Measurements from ENCODE around the gene GALNT9. TPM values are rescaled to one million over a fixed set of nuclear protein-coding genes. Genes with fewer than 3 reads are reported as not detected.
"Not testable (repeated sequence)": the region's sequence is repeated elsewhere in the genome, so short reads cannot be mapped to it uniquely, and the experiment has no call there.

Gene GALNT9
- not detected in 2 replicates for total RNA-seq (2014; rRNA removed; shearing (Covaris generic))
- polyA plus RNA-seq (2014; cell fraction: nucleus; rRNA removed), result 0.04 TPM in 1 of 2 replicates, not detected in the other

DNA sequence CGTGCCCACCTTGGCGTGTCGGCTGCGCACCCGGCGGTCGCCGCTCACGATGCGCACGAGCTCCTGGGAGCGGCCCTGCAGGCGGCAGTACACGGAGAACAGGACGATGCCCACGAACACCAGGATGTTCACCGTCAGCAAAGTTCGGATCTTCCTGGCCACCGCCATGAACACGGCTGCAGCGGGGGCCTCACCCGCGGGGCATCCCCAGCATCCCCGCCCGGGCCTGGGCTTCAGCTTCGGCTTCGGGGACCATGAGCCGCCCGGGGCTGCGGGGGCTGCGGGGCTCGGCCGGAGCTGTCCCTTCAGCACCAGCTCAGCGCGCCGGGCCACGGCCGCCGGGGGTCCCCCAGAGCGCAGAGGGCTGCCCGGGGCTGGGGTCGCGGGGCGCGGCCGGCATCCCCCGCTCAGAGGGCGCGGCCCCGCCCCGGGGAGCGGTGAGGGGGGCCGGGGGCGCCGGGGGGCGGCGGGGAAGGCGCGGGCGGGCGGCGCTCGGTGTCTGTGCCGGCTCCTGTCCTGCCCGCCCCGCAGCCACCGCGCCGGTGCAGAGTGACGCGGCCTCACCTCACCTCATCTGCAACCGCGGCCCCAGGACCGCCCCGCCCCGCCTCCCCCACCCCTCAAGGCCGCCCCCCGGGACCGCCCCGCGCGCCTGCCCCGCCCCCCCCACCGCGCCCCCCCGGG lies at the start of gene GALNT9:
GALNT9 (minus strand) TSS at position 554 of the 684 bp plus-strand sequence; CDS start at position 168, 386 bp downstream.
- no peak for DNase-seq (ENCODE audit: extremely low read depth, low read depth)

DNA sequence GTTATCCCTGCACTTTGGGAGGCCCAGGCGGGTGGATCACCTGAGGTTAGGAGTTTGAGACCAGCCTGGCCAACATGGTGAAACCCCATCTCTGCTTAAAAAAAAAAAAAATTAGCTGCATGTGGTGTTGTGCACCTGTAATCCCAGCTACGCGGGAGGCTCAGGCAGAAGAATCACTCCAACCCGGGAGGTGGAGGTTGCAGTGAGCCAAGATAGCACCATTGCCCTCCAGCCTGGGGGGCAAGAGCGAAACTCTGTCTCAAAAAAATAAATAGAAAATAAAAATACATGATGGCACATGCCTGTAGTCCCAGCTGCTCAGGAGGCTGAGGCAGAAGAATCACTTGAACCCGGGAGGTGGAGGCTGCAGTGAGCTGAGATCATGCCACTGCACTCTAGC lies 49.7 kb upstream of the GALNT9 start:
- DNase-seq (ENCODE audit: extremely low read depth, low read depth), result not testable (repeated sequence)

DNA sequence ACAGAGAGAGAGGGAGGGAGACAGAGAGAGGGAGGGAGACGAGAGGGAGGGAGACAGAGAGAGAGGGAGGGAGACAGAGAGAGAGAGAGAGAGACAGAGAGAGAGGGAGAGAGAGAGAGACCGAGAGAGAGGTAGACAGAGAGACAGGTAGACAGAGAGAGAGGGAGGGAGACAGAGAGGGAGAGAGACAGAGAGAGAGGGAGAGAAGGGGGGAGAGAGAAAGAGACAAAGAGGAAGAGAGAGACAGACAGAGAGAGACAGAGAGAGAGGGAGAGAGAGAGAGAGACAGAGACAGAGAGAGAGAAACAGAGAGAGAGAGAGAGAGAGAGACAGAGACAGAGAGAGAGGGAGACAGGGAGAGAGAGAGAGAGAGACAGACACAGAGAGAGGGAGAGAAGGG lies 47.8 kb upstream of the GALNT9 start:
- no peak for DNase-seq (ENCODE audit: extremely low read depth, low read depth)

DNA sequence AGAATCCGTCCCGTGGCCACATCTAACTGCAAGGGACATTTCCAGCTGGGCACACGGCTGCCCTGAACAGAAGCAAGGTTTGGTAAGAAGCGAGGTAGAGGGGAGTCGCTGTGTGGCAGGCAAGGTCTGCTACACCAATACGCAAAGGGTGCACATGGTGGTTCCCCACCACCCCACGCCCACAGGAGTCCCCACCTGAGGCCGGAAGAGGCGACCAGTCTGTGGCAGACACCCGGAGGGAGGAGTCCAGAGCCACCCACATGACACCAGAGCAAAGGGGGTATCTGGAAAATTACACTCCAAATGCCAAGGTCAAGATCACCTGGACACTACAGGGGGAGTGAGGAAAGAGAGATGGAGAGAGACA lies 47.1 kb upstream of the GALNT9 start:
- no peak for DNase-seq (ENCODE audit: extremely low read depth, low read depth)

DNA sequence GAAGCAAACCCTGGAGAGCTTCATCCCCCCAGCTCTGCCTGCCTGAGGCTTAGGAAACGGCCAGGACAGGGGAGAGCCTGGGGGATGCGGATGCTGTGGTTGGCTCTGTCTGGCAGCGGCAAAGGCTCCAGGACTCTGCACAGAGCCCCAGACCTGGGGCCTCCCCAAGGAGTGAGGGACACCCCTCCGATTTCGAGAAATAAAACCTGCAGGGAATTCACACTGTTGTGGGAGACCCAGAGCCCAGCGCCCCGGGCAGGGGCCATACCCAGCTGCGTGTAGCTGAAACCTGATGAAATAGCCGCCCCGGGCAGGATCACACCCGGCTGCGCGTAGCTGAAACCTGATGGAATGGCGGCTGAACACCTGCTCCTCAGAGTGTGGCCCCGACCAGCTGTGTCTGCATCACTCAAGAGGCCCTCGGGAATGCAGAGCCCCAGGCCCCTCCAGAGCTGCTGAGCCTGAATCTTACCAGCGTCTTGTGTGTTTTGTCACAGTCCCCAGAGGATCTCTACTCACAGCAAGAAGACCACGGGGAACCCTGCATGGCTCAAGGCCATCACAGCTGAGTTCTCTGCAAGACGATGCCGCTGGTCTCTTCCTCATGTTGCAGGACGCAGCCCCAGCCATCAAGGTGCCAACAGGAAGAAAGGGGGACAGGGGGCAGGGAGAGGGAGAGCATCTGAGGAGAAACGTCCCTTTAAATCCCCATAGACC lies 46.5 kb upstream of the GALNT9 start:
- DNase-seq (ENCODE audit: extremely low read depth, low read depth), result no peak

DNA sequence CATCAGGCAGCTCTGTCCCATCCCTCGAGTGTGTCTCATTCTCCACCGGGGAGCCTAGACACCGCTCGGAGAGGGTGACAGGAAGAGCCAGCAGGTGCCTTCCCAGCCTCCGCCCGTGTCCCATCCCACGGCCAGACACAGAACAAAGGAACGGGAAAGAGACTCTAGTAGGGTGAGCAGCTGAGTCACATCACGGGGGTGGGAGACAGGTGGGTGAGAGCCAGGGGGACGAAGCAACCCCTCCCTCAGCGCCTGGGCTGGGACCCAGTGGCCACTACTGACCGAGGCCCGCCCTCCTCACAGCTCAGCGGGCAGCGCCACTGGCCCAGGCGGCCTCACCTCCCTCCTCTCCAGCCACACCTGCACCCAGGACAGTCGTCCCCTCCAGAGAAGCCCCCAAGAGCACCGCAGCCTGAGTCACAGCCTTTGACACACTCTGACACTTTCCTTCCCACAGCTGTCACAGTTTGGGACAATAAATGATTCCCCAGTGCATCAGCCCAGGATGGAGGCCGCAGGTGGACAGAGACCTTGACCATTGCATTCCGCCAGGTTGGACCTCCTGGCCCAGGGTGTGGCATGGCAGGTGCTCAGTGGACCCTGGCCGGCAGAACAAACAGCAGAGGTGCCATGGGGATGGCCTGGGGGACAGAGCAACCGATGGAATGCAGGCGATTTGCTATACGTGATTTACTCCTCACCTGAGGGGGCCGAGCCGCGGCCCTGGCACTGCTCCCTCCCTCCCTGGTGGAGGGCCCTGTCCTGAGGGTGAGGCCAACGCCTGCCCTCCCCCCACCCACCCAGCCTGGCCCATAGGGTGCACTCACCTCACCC lies 45.4 kb upstream of the GALNT9 start:
- no peak for DNase-seq (ENCODE audit: extremely low read depth, low read depth)

DNA sequence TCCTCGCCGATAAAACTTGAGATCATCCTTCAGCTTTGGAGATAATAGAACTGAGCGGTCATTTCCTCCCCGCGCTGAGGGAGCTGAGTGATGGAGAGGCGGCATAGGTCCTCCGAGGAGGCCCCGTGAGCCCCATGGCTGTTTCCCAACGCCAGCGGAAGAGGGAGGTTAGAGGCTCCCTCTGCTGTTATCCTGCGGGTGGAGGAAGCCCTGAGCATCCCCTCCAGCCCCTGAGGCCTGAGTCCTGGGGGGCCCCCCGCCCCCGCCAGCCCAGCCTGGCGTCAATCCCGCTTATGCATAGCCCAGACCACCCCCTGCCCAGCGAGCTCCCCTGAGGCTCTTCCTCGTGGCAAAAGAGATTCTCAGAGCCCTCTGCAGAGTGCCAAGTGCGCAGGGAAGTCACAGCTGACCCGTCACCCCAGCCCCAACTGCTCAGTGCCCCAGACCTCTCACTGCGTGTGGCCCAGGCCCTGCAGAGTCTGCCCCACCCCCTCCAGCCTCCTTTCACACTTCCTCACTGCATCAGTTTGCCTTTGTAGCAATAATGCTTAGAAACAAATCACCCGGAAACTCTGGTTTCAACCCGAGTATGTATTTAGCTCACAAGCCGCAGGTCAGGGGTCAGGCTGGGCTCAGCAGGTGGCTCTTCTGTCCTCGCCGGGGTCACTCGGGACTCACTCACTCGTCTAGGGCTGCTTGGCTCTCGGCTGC lies 44.7 kb upstream of the GALNT9 start:
- no peak for DNase-seq (ENCODE audit: extremely low read depth, low read depth)

DNA sequence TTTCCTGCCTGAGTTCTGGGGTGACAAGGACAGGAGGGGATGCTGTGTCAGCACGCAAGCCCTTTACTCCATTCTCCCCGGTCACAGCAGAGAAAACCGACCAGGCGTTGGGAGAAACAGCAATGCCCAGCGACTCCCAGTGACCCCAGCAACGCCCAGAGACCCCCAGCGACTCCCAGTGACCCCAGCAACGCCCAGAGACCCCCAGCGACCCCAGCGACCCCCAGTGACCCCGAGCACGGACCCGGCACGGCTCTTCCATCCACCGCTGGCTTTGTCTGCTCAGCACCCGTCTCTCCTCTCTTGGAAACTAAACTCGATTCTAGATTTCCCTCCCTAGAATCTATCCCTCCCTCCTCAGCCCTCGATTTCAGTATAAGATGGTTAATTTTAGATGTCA lies 38.5 kb upstream of the GALNT9 start:
- DNase-seq (ENCODE audit: extremely low read depth, low read depth), result no peak

DNA sequence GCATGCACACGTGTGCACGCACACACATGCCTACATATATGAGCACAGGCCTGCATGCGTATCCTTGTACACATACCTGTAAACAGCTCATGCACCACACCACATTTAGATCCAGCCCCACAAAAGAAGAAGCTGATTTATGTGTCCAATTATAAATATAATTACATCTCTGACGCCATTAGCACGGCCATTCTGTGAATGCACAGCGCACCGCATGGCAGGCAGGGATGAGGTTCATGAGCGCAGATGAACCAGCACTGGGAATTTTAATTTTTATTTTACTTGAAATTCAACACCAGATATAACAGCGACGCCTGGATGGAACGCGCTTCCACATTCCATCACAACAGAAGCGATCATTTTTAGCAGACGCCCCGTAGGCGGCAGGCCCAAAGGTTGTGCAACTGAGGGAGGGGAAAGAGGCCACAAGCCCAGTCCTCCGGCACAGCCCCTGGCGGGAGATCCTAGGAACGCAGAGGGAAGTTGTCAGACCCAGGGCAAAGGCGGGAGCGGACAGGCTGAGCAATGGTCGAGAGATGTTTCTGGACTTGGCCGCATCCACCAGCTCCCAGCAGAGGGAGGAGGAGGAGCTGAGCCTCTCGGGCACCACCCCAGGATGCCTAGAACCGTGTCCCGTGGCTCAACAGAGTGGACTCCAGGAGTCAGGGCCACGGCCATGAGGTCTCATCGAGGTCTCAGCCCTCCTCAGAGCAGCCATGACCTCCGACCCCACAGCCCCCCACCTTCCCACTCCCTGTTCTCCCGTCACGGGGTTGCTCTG lies 37.9 kb upstream of the GALNT9 start:
- no peak for DNase-seq (ENCODE audit: extremely low read depth, low read depth)

DNA sequence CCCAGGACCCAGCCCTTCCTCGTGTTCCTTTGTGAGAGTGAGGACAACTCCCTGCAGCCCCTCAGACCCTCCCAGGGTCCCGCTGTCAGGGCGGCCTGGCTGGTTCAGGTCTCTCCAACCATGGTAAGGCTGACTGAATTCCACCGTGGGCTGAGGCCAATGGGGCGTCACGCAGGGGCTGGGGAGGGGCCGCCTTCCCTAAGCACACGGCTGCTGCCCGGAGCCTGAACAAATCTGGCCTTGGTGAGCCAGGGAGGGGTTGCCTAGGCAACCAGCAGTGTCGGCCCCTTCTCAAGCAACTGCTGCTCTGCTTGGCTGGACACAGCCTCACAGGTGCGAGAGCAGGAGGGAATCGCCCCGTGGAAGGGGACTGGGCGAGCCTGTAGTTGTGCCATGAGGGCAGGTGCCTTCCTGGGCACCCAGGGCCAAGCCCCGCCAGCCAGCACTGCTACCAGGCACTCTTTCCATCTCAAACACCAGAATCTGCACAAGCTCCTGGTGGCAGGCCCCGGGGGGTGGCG lies 37.0 kb upstream of the GALNT9 start:
- DNase-seq (ENCODE audit: extremely low read depth, low read depth), result no peak

DNA sequence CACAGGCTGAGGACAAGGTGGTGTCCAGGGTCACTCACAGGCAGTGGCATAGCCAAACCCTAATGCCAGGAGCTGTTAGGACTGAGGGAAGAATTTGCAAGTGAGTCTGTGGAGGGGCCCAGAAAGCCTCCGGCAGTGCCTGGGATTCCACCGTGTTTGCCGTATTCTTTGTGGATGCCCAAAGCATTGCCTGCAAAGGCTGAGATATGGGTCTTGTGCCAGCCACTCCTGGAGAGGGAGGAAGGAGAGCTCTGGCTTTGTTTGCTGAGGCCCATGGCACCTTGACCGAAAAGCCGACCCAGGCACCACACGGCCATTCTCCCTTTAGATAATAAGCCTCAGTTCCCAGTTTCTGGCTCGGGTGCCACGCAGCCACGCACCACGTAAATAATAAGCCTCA lies 35.8 kb upstream of the GALNT9 start:
- no peak for DNase-seq (ENCODE audit: extremely low read depth, low read depth)

DNA sequence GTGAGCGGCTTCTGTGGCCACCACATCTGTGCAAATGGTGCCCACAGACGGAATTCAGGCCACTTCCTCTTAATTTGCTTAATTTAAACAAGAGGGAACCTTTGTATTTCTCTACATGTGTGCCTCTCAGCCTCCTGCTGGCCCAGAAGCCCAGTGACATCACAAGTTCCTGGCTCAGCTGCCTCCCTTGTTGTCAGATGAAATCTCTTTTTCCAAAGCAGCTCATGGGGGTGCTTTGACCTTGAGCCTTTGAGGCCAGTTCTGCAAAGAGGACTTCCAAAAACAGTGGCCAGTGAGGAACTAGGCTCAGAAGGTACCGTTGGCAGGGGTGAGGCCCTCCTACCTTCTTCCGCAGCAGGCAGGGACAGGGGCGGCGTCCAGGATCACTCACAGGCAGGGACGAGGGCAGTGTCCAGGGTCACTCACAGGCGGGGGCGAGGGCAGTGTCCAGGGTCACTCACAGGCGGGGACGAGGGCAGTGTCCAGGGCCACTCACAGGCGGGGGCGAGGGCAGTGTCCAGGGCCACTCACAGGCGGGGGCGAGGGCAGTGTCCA lies 35.0 kb upstream of the GALNT9 start:
- no peak for DNase-seq (ENCODE audit: extremely low read depth, low read depth)

DNA sequence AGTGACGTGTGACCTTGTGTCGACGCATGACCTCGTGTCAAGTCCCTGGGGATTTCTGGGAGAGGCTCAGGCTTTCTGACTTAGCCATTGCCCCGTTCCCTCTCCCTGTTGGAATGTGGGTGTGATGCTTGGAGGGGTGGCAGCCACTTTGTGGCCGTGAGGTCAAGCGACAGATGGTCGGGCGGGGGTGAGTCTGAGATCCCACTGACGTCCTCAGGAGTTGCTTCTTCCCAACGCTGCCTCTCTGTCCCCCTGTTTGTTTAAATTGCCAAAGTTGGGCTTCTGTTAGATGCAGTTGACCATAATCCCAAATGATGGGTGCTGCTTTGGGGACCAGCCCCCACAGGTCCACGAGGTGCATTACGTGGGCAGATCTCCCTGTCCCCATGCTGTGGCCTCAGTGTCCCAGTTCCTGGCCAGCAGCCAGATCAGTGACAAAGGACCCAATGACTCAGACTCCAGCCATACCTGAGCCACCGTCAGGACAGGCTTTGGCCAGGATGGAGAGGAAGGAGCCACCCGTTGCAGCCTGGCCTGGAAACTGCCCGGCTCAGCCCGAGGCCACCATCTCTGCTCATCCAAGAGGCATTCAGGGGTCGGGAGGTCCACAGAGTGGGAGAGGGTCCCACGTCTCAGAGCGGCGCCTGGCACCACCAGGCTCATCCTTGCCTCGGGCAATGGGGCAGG lies 34.4 kb upstream of the GALNT9 start:
- DNase-seq (ENCODE audit: extremely low read depth, low read depth), result no peak

DNA sequence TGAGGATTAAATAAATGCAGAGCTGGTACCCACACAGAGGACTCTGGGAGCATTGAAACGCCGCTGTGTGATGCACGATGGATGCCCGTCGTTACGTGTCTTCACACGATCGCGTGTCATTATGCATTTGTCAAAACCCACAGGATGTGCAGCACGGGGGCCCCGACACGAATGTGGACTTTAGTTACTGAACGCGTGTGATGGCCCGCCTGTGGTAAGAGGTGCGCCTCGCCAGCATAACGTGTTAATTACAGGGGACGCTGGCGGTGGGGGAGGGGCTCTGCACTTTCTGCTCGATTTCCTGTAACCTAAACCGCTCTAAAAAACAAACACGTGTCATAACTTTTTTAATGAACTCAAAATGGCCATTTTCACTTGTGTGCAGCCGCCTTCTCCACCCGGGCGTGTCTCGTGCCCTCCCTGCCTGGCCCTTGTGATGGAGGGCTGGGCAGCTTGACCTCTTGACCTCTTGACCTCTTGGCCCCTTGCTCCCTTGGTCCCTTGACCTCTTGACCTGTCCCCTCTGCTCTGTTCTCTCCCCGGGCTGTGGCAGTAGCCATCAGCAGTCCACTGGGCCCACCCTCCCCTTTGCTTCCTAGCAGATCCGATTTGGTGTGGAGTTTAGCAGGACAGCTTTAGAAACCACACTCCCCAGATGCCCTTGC lies 33.7 kb upstream of the GALNT9 start:
- DNase-seq (ENCODE audit: extremely low read depth, low read depth), result no peak

DNA sequence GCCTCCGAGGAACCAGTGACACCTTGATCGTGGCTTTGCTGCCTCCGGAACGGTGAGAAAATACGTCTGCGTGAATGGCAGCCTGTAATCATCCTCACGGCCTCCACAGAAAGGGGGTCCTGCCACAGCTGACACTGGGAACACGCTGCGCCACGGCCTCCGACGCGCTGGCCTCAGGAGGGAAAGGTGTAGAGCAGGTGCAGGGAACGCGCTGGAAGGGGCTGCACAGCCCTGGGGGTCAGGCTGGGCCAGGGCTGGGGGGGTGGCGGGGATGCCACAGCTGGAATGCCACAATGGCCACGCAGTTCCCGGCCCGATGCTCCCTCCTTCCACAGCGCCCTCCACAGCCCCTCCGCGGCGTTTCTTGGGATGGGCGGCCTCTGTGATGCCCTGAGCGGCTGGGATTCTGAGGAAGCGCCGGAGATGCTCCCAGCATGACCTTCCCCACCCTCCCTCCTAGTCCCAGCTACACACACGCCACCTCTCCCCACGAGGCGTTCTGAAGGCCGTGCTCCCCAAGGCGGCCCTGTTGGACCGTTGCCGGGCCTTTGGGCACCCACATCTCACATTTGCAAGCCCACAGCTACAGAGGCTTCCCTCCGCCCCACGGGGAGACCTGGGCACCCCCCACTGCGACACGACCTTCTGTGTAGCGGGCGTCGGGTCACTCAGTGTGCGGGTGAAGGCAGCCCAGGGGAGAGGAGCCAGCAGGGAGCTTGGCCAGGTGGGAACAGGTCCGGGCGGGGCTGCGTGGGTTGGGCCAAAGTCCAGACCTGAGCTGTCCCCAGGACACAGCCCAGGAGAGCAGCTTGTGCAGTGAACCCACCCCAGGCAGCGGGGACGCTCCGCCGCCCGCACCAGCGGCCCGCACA lies 31.8 kb upstream of the GALNT9 start:
- DNase-seq (ENCODE audit: extremely low read depth, low read depth), result no peak

DNA sequence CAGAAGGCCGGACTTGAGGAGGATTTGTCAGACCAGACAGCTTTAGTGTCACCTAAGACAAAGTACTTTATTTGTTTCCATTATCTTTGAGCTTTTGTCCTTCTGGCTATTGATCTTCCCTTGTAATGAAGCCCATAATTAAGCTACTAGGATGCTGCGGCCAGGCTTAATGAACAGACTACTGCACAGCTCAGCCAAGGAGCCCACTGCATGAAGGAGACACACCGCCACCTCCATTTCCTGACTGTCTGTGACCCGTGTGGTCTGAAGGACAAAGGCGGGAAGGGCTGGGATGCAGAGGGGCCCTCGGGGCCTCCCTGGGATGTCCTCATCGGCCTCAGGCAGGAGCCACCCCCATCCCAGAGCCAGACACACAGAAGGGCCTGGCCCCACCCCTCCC lies 31.0 kb upstream of the GALNT9 start:
- DNase-seq (ENCODE audit: extremely low read depth, low read depth), result no peak

DNA sequence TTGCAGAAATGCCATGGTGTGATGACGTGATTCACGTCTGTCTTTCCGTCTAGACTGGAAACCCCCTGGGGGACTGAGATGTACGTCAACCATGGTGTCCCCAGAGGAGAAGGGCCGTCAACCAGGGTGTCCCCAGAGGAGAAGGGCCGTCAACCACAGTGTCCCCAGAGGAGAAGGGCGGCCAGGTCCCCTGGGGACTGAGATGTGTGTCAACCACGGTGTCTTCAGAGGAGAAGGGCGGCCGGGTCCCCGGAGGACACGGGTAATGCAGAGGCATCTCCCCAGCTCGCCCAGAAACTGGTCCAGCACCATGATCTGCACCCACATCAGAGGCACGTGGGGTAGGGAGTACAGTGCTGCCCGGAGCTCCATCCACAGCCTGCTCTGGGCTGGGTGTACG lies 30.6 kb upstream of the GALNT9 start:
- DNase-seq (ENCODE audit: extremely low read depth, low read depth), result no peak
